Posterior vena cava (tissue), 2 donors: ENCODE results near the gene ABCA8. TPM values are rescaled to one million over a fixed set of nuclear protein-coding genes. Genes with fewer than 3 reads are reported as not detected.
"Not testable (repeated sequence)": the region's sequence is repeated elsewhere in the genome, so short reads cannot be mapped to it uniquely, and the experiment has no call there.

Experiments
- DNase-seq: peaks from one replicate; pipeline ENCODE4 v3.0.0-alpha.2; 2020; ENCODE audit warnings: low spot score
- intact Hi-C, 2 donors: fragments of 100-400 bp; cut with DNase I; formaldehyde crosslinking; loops; one replicate each; pipeline versions ENCODE4 v1.14.1 to v1.14.2; 2022 to 2023
- total RNA-seq, 2 donors: library from RNA; stranded (reverse); fragmentation: NEBNext Ultra II Directional; extraction: Animal tissue kit (Norgen Biotek cat#: 25700); gene quantifications; one replicate each; pipeline ENCODE4 v1.2.1, GENCODE V29; 2021
- donor health status: DM: yes; HTN: yes; CAD: no.
- donor health status: DM: yes; HTN: yes; CAD: no.

Gene ABCA8
- total RNA-seq, 2 donors from 2014 or later, result 70.7 to 78.7 TPM

DNA sequence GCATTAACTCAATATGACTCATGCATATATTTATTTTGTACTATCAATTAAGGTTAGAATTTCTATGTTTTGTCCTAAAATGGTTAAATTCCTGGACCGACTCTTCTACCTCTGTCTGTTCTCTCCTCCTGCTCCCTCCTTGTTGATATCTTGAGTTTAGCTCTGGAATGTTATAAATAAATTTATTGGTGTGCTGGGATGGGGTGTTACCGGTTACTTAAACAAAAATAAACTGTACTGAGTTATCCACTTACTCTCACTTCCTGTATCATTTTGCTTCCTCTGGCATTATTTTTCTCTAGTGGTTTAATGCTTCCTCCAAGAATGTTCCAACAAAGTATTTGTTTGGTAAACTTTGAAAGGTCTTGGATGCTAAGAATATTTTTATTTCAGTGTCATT is 120.1 kb downstream of the ABCA8 start:
- DNase-seq, result no peak
- intact Hi-C loops, result no loop called here

DNA sequence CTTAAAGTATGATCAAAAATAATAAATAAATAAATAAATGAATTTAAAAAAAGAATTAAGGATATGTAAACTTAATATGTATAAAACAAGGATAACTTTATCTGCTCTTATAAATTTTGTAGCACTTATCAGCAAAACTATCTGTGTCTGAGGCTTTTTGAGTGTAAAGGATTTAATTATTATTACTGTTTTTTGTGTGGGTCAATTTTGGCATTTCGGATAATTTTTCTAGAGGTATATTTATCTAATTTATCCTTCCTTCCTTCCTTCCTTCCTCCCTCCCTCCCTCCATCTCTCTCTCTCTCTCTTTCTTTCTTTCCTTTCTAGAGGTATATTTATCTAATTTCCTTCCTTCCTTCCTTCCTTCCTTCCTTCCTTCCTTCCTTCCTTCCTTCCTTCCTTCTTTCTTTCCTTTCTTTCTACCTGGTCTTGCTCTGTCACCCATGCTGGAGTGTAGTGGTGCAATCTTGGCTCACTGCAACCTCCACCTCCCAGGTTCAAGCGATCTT is 120.8 kb downstream of the ABCA8 start:
- no peak for DNase-seq

DNA sequence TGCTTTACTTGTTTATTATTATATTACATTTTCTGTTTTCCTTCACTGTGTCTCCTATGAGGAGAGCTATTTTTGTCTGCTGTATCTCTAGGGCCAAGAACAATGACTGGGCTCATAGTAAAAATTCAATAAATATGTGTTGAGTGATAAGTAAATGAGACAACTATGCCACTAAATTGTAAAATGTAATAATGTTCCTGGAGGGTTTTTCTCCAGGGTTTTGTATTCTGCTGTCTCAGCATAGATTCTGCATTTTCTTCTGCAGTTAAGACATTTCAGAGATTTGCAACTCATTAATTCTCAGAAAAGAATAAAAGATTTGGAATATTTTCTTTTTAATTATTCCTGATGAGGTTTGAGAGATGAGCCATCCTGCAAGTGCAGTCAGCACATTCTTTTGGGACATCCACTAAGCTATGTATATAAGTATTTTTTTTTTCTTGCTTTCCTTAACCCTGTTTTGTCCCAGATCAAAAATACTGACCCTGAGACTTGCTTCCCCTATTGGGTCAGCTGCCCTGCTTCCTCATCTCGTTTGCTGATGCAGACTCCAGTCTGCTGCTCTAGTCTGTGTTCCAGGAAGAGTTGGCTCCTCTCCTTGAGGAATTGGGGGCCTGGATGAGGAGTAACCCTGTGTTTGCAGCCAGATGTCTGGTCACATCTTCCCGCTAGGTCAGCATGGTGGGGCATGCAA is 122.9 kb downstream of the ABCA8 start:
- DNase-seq, result peak; percentile 66
- intact Hi-C loops, result no loop called here

More for the DNA sequence above, 120.8 kb downstream of the ABCA8 start:
- intact Hi-C loops, result no loop called here

DNA sequence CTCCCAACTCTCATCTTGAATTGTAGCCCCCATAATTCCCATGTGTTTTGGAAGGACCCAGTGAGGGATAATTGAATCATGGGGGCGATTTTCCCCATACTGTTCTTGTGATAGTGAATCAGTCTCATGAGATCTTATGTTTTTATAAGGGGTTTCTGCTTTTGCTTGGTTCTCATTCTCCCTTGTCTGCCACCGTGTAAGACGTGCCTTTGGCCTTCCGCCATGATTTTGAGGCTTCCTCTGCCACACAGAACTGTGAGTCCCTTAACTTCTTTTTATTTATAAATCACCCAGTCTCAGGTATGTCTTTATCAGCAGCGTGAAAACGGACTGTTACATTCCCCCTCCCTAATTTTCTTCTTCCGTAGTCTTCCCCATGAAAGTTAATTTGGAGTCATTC is 124.0 kb downstream of the ABCA8 start:
- intact Hi-C loops, result no loop called here
- no peak for DNase-seq

DNA sequence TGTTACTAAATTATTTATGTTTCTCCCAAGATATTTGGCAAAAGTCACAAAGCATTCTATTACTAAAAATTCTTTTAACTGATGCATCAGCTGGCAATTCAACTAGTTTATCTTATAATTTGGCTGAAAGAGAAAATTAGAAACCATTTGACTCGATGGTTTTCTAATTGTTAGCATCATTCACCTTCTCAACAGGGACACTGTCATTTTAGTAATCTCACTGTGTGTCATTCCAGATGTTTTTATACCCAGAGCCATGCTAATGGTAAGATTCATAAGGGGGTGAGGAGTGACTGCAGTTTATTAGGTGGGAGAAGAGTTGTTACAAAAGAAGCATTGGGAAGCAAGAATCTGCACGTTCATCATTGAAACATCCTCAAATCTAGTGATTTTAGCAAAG is 124.9 kb downstream of the ABCA8 start:
- intact Hi-C loops, result no loop called here
- DNase-seq, result no peak

DNA sequence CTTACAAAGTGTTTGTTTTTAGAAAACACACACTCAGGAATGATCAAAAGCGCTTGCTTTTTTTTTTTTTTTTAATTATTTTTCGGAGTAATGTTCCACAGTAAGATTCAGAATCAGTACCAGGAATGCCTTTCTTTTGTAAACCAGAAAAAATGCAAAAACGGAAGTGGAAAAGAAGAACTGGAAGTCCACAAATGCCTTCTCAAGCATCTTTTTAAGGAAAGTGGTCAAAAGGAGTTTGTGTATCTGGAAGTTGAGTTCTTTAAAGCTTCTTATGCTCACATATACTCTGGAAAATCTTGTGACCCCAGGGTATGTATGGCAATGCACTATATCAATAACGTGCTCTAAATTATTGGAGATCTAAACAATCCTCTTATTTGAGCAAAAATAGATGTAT is 126.0 kb downstream of the ABCA8 start:
- intact Hi-C loops, result no loop called here

DNA sequence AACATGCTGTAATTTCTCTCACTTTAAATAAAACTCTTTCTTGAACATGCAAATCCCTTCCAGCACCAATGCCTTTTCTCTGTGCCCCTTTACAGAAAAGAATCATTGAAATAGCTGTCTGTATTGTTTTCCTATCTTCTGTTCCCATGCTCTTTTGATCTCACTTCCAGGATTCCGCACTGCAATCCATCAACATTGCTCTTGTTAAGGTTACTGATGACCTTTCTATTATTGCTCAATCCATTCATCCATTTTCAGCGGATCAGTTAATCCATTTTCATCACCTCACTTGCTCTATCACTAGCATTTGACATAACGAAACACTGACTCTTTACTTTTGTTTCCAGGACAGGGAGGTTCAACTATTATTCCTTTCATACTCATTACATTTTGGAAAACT is 130.5 kb downstream of the ABCA8 start:
- no peak for DNase-seq
- intact Hi-C loops, result no loop called here

More for the DNA sequence above, 126.0 kb downstream of the ABCA8 start:
- DNase-seq, result no peak

DNA sequence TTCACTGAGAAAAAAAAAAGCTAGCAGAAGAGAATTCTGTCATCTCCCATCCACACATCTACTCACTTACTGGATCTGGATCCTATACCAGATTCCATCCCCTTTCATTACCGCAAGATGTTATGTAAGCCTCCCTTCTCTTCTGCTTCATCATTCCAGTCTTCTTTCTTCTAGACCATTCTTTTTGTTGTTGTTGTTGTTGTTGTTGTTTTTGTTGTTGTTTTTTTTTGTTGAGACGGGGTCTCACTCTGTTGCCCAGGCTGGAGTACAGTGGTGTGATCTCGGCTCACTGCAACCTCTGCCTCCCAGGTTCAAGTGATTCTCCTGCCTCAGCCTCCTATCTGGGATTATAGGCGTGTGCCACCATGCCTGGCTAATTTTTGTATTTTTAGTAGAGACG is 131.0 kb downstream of the ABCA8 start:
- DNase-seq, intact Hi-C loops: not testable (repeated sequence)

DNA sequence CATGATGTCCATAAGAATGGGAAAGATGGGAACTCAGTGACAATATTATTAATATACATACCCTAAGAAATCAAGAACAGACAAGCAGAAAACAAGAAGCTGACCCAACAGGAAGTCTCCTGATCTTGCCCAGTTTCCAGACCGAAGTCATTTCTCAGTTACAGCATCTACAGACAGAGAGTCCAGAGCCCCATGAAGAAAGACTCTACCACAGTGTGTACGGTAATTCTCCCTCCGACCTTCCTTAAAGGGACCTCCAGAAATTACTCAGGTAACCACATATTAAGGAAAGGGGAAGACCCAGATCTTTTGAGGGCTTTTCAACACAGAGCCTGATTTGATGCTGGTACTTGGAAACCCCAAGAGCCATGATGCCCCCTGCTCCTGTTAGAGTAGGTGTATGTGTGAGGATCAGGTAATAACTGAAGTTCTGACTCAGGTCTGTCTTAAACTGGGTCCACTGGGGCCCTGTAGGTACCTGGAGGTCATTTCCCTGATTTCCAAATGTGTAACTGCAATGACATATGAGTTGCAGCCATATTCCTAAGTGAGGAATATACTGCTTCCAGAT is 132.4 kb downstream of the ABCA8 start:
- intact Hi-C loops, result no loop called here
- DNase-seq, result no peak

DNA sequence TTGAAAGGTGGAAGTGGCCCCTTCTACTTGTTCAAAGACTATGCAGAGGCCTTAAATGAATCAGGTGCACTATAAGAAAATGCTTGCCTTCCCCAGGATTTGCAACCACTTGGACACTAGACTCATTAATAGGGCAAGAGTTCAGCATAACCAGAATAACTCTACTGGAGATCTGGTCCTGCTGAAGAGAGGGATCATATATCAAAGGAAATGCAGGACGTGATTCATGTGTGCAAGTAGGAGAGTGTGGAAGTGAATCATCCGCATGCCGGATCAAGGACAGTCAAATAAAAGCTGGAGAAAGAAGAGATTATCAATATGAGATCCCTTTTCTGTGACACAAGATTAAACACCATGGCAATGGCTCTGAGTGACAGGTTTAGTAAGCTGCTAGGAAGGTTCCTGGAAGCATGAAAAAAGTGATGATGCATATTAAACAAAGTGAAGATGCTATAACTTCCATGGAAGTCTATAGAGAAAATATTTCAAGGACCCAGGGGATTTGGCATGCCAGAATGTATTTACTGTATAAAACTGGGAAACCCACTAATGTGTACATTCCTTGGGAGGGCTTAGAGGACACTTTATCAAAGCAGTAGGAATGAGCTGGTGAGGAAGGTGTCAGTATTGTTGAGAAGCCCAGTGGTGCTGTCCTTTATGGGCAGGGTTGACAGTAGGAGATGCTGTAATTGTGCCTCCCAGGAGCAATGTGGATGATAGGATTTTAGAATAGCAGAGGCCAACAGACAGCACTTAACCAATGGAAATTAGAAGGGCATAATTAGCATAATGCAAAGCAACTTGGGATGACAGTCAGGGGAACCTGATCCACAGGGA is 133.1 kb downstream of the ABCA8 start:
- intact Hi-C loops, result no loop called here
- DNase-seq, result no peak

DNA sequence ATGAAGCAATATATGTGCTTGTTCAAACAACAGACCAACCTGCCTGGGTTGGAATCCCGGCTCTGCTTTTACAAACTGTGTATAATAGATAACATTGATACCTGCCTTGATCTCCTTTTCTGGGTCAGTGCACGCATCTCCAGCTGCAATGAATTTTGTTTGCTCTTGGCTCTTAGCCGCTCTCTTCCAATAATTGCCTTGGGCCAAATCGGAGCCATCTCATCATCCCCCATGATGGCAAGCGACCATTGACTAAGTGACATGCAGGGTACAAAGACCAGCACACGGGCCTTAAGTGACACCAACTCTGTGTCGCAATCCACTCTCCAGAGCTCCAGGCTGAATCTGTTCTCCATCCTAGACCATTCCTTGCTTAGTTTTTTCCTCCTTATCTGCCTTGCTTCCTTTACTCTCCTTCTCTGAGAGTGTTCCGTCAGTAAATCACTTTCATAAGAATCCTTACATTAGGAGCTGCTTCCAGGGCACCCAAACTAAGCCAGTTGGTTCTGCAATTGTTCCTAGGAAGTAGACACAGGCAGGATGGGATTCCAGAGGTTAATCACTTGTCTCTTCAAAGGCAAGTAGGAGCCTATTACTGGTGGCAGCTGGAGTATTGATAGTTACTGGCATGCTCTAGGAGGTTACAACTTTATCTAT is 134.2 kb downstream of the ABCA8 start:
- DNase-seq, result no peak
- intact Hi-C loops, result no loop called here

DNA sequence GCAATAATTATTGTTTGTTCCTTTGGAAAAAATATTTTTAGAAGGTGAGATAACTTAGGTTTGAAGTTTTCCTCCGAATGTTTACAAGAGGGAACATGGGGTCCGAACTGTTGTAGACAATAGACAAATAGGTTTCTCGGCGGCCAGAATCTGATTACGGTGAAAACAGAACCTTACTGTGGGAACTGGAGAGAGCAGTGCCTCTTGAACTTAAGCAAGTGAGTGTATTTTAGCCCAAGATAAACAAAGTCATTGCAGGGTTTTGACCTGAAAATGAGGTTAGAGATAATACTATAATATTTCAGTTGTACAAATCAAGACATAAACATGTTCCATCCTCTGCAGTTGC is 134.7 kb downstream of the ABCA8 start:
- DNase-seq, result no peak
- intact Hi-C loops, result no loop called here

DNA sequence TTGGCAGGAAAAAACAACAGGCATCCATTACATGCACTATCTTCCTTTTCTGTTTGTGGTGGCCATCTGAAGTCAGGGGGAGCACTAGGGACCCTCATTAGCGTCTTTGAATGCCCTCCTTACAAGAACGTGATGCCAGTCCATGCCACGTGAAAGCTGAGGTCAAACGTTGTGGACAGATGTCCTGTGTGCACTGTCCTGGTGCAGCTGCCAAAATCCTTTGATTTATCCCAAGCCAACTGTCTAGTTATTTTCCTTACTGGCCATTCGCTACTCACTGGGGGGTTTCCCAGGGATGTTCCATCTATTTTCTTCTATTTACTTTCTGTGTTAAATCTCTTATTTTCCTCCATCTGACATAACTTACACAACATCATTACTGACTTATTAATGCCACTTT is 135.7 kb downstream of the ABCA8 start:
- no peak for DNase-seq
- intact Hi-C loops, result no loop called here

Other genes with a start within 250 kb of the ABCA8 start
- 10 to 100 TPM; 33.6 to 36.6 TPM for gene ABCA9, start 105.5 kb upstream of the ABCA8 start, total RNA-seq
- 10 to 100 TPM; 49.4 to 58.6 TPM for gene ABCA6, start 186.5 kb upstream of the ABCA8 start, total RNA-seq